H9 (cell line): ENCODE data around the gene FAM131C. TPM values are rescaled to one million over a fixed set of nuclear protein-coding genes. Genes with fewer than 3 reads are reported as not detected.

ENCODE experiments used
- DNase-seq: peaks from one replicate; pipeline ENCODE4 v3.0.0-alpha.2; 2017
- H2AFZ ChIP-seq: one replicate; pipeline ENCODE4 v1.6.1; 2013; ENCODE audit warnings: mild to moderate bottlenecking, low read length, control low read depth, moderate library complexity
- H2AK5ac ChIP-seq: 2 replicates; pipeline ENCODE4 v1.6.1; 2013; ENCODE audit warnings: low read length, control low read depth, mixed read lengths; ENCODE audit not compliant: insufficient read length
- H2BK120ac ChIP-seq: one replicate; pipeline ENCODE4 v1.6.1; 2013; ENCODE audit warnings: low read depth, mild to moderate bottlenecking, low read length, control low read depth, inconsistent platforms; ENCODE audit not compliant: poor library complexity, severe bottlenecking
- H2BK12ac ChIP-seq: 2 replicates; pipeline ENCODE4 v1.6.1; 2013; ENCODE audit warnings: low read length, control low read depth, mixed read lengths, low read depth; ENCODE audit not compliant: insufficient read length
- H2BK15ac ChIP-seq: 2 replicates; pipeline ENCODE4 v1.6.1; 2013; ENCODE audit warnings: low read depth, low read length, control low read depth
- H2BK20ac ChIP-seq: one replicate; pipeline ENCODE4 v1.6.1; 2013; ENCODE audit warnings: low read depth, mild to moderate bottlenecking, low read length, control low read depth, inconsistent platforms; ENCODE audit not compliant: poor library complexity, severe bottlenecking
- H2BK5ac ChIP-seq: 2 replicates; pipeline ENCODE4 v1.6.1; 2013; ENCODE audit warnings: low read length, control low read depth, mixed read lengths; ENCODE audit not compliant: insufficient read length
- H3K14ac ChIP-seq: 2 replicates; pipeline ENCODE4 v1.6.1; 2013; ENCODE audit warnings: low read length, control low read depth; ENCODE audit not compliant: insufficient read depth
- H3K18ac ChIP-seq: 2 replicates; pipeline ENCODE4 v1.6.1; 2013; ENCODE audit warnings: low read depth, mild to moderate bottlenecking, mixed read lengths, low read length, control low read depth; ENCODE audit not compliant: insufficient read length
- H3K23ac ChIP-seq: 2 replicates; pipeline ENCODE4 v1.6.1; 2013; ENCODE audit warnings: low read length, control low read depth, mixed read lengths, low read depth; ENCODE audit not compliant: insufficient read length
- H3K23me2 ChIP-seq: 2 replicates; pipeline ENCODE4 v1.6.1; 2013; ENCODE audit warnings: low read depth, mild to moderate bottlenecking, mixed read lengths, low read length, control low read depth; ENCODE audit not compliant: insufficient read length, poor library complexity, severe bottlenecking
- H3K27ac ChIP-seq: 2 replicates; pipeline ENCODE4 v1.5.1; 2013; ENCODE audit warnings: low read length, control low read depth, mixed read lengths, low read depth; ENCODE audit not compliant: insufficient read length
- H3K27me3 ChIP-seq: 2 replicates; pipeline ENCODE4 v1.6.1; 2013; ENCODE audit warnings: low read length, control low read depth, inconsistent platforms; ENCODE audit not compliant: insufficient read depth
- H3K4ac ChIP-seq: 2 replicates; pipeline ENCODE4 v1.6.1; 2013; ENCODE audit warnings: low read depth, mild to moderate bottlenecking, control low read depth, inconsistent platforms, low read length, moderate library complexity
- H3K4me1 ChIP-seq: 2 replicates; pipeline ENCODE4 v1.6.1; 2013; ENCODE audit warnings: low read length, control low read depth, inconsistent platforms; ENCODE audit not compliant: insufficient read depth
- H3K4me2 ChIP-seq: 2 replicates; pipeline ENCODE4 v1.6.1; 2013; ENCODE audit warnings: low read length, control low read depth, mixed read lengths; ENCODE audit not compliant: insufficient read length, insufficient read depth
- H3K56ac ChIP-seq: 2 replicates; pipeline ENCODE4 v1.6.1; 2013; ENCODE audit warnings: low read depth, mild to moderate bottlenecking, mixed read lengths, low read length, control low read depth; ENCODE audit not compliant: insufficient read length
- H3K79me1 ChIP-seq: 2 replicates; pipeline ENCODE4 v1.6.1; 2013; ENCODE audit warnings: low read depth, mild to moderate bottlenecking, moderate library complexity, low read length, control low read depth, inconsistent platforms; ENCODE audit not compliant: insufficient read depth, poor library complexity, severe bottlenecking
- H3K79me2 ChIP-seq: 2 replicates; pipeline ENCODE4 v1.6.1; 2013; ENCODE audit warnings: low read length, control low read depth, inconsistent platforms; ENCODE audit not compliant: insufficient read depth
- H3K9ac ChIP-seq: 2 replicates; pipeline ENCODE4 v1.6.1; 2013; ENCODE audit warnings: low read length, control low read depth, mixed read lengths; ENCODE audit not compliant: insufficient read length; ENCODE audit errors: extremely low read depth
- H3K9me3 ChIP-seq: one replicate; pipeline ENCODE4 v1.6.1; 2013; ENCODE audit warnings: low read depth, low read length, inconsistent platforms; ENCODE audit not compliant: control insufficient read depth
- H3T11ph ChIP-seq: one replicate; pipeline ENCODE4 v1.6.1; 2013; ENCODE audit warnings: mild to moderate bottlenecking, low read length, control low read depth, inconsistent platforms
- H4K20me1 ChIP-seq: one replicate; pipeline ENCODE4 v1.6.1; 2013; ENCODE audit not compliant: control insufficient read depth, insufficient read length, insufficient read depth
- H4K5ac ChIP-seq: 2 replicates; pipeline ENCODE4 v1.6.1; 2013; ENCODE audit warnings: low read depth, mild to moderate bottlenecking, mixed read lengths, low read length, control low read depth; ENCODE audit not compliant: insufficient read length
- H4K8ac ChIP-seq: replicated peaks from 2 replicates; pipeline ENCODE4 v1.6.1; 2013; ENCODE audit warnings: low read length, control low read depth, mixed read lengths, low read depth; ENCODE audit not compliant: insufficient read length
- H4K91ac ChIP-seq: 2 replicates; pipeline ENCODE4 v1.6.1; 2013; ENCODE audit warnings: low read depth, mild to moderate bottlenecking, moderate library complexity, mixed read lengths, low read length, control low read depth; ENCODE audit not compliant: insufficient read length
- H3K27ac Mint-ChIP-seq, 3 experiments: 2 replicates in 2 of 3; 3 replicates in 1 of 3; pipeline ENCODE4 v1.8.0; 2020 to 2021; ENCODE audit warnings: mixed read lengths in 3 of 3, mild to moderate bottlenecking in 1 of 3, moderate library complexity in 1 of 3
- H3K27me3 Mint-ChIP-seq: 2 replicates; pipeline ENCODE4 v1.8.0; 2021; ENCODE audit warnings: low read depth, mild to moderate bottlenecking, moderate library complexity, mixed read lengths
- H3K36me3 Mint-ChIP-seq, 3 experiments: 2 replicates in 2 of 3; 3 replicates in 1 of 3; pipeline ENCODE4 v1.8.0; 2020 to 2021; ENCODE audit warnings: low read depth in 3 of 3, mixed read lengths in 3 of 3; ENCODE audit not compliant: insufficient read depth in 1 of 3
- H3K4me1 Mint-ChIP-seq, 2 experiments: 2 replicates each; pipeline ENCODE4 v1.8.0; 2020; ENCODE audit warnings: mixed read lengths in 2 of 2
- H3K4me3 Mint-ChIP-seq, 2 experiments: 2 replicates in 1 of 2; 3 replicates in 1 of 2; pipeline ENCODE4 v1.8.0; 2020 to 2021; ENCODE audit warnings: mild to moderate bottlenecking in 2 of 2, mixed read lengths in 2 of 2, moderate library complexity in 1 of 2
- H3K9me3 Mint-ChIP-seq, 2 experiments: 2 replicates in 1 of 2; 3 replicates in 1 of 2; pipeline ENCODE4 v1.8.0; 2020; ENCODE audit warnings: mild to moderate bottlenecking in 2 of 2, mixed read lengths in 2 of 2, moderate library complexity in 1 of 2
- CTCF ChIP-seq: fragments of 200-600 bp; sonication (generic); conservative IDR thresholded peaks from 3 replicates; pipeline ENCODE4 v1.8.0; 2021; ENCODE audit warnings: antibody characterized with exemption, mild to moderate bottlenecking
- WGBS: extraction: QIAGEN DNeasy Blood & Tissue Kit; methylation state at CpG from one replicate; pipeline ENCODE4 v1.1.7; 2013; ENCODE audit warnings: missing lambda C conversion rate, low lambda C conversion rate, mixed read lengths; ENCODE audit not compliant: insufficient read length; ENCODE audit errors: extremely low coverage; 5-methylcytosine and 5-hydroxymethylcytosine counted together
- total RNA-seq: library from RNA; stranded (reverse); gene quantifications from 2 replicates; pipeline ENCODE4 v1.2.1, GENCODE V29; 2021

FAM131C gene
- total RNA-seq, 1 experiment from 2014 or later, result 0.61 TPM

- H2AK5ac ChIP-seq, result no peak overlapping the region
- Mint-ChIP-seq H3K27ac (no peak overlapping the region), H3K9me3 (no peaks in the 10 kb centered on the region; a peak in 1 of 5 replicates), H3K4me1 (peaks cover 12 to 24% of the 10 kb centered on the region in 2 experiments), H3K36me3 (no peaks in the 10 kb centered on the region), H3K27me3 (peaks cover 61% of the 10 kb centered on the region), H3K4me3 (no peak overlapping the region)
- H3K4me2 ChIP-seq, result no peak overlapping the region
- H3K23me2 ChIP-seq, result peaks cover 5% of the 10 kb centered on the region
- H3K9ac ChIP-seq, result no peak overlapping the region
- H3K27ac ChIP-seq, result no peak overlapping the region
- peaks cover 5% of the 10 kb centered on the region; the same call in 1 of the 2 replicates for H3K27me3 ChIP-seq
- H3K14ac ChIP-seq, result no peak overlapping the region
- no peak overlapping the region for H4K8ac ChIP-seq
- no peak overlapping the region for H3K4ac ChIP-seq
- H2AFZ ChIP-seq, result no peak overlapping the region
- H4K5ac ChIP-seq, result no peak overlapping the region
- H3K79me2 ChIP-seq, result no peaks in the 10 kb centered on the region
- no peak overlapping the region for H3K18ac ChIP-seq
- H3K4me1 ChIP-seq, result no peaks in the 10 kb centered on the region
- H4K91ac ChIP-seq, result no peak overlapping the region
- no peak overlapping the region for H3T11ph ChIP-seq
- H2BK12ac ChIP-seq, result no peak overlapping the region
- WGBS, result no CpG with 5 or more reads among the region's 14 CpGs
- TF ChIP-seq CTCF, result no peak
- H2BK15ac ChIP-seq, result no peak overlapping the region
- no peak for DNase-seq
- no peaks in the 10 kb centered on the region for H3K9me3 ChIP-seq
- H3K79me1 ChIP-seq, result no peaks in the 10 kb centered on the region
- no peak overlapping the region for H2BK5ac ChIP-seq
- no peak overlapping the region for H3K56ac ChIP-seq
- no peak overlapping the region for H3K23ac ChIP-seq
- no peak overlapping the region for H2BK120ac ChIP-seq
- no peak overlapping the region for H2BK20ac ChIP-seq
- H4K20me1 ChIP-seq, result no peaks in the 10 kb centered on the region
These were observed 2.8 kb upstream of the FAM131C start for GRCh38 chr1:16076031-16076864.
